Measurements from ENCODE around the gene TNK2. TPM values are rescaled to one million over a fixed set of nuclear protein-coding genes. Genes with fewer than 3 reads are reported as not detected.

TNK2 gene
- total RNA-seq, 6 experiments from 2014 or later, result 29.6 to 46.1 (median 35.1) TPM

GRCh38 chr3:195908694-195909581 is 587 bp upstream of the TNK2 start:
- TF ChIP-seq, protein P1, sequence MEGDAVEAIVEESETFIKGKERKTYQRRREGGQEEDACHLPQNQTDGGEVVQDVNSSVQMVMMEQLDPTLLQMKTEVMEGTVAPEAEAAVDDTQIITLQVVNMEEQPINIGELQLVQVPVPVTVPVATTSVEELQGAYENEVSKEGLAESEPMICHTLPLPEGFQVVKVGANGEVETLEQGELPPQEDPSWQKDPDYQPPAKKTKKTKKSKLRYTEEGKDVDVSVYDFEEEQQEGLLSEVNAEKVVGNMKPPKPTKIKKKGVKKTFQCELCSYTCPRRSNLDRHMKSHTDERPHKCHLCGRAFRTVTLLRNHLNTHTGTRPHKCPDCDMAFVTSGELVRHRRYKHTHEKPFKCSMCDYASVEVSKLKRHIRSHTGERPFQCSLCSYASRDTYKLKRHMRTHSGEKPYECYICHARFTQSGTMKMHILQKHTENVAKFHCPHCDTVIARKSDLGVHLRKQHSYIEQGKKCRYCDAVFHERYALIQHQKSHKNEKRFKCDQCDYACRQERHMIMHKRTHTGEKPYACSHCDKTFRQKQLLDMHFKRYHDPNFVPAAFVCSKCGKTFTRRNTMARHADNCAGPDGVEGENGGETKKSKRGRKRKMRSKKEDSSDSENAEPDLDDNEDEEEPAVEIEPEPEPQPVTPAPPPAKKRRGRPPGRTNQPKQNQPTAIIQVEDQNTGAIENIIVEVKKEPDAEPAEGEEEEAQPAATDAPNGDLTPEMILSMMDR (IDR thresholded peaks at IDR 0.05), result no peak
- Mint-ChIP-seq H3K27me3 (ENCODE audit: insufficient read depth) (no peaks in the 10 kb centered on the region; the same call in 1 of the 2 replicates), H3K4me1 (ENCODE audit: low read depth) (peaks cover 51% of the 10 kb centered on the region), H3K36me3 (ENCODE audit: low read depth) (0 out of 2 replicates have a peak, but pooled peaks cover 5% of the 10 kb centered on the region), H3K27ac (no peak overlapping the region), H3K9me3 (no peaks in the 10 kb centered on the region), H3K4me3 (peak overlapping the region; percentile 86)
- no peak for DNase-seq

- no peaks in the 10 kb centered on the region; the same call in 1 of the 2 replicates for H3K27me3 Mint-ChIP-seq (ENCODE audit: insufficient read depth)
- H3K27ac Mint-ChIP-seq, result peak overlapping the region; percentile 51; the same call in 1 of the 2 replicates
- H3K36me3 Mint-ChIP-seq (ENCODE audit: low read depth), result 0 out of 2 replicates have a peak, but pooled peaks cover 5% of the 10 kb centered on the region
- DNase-seq, result no peak
- H3K9me3 Mint-ChIP-seq, result no peaks in the 10 kb centered on the region
- peak overlapping the region; percentile 86 for H3K4me3 Mint-ChIP-seq
- TF ChIP-seq, protein P1 (IDR thresholded peaks at IDR 0.05), result no peak
- H3K4me1 Mint-ChIP-seq (ENCODE audit: low read depth), result peaks cover 51% of the 10 kb centered on the region
Observed at GRCh38 chr3:195907684-195907933, 742 bp downstream of the TNK2 start.

DNA sequence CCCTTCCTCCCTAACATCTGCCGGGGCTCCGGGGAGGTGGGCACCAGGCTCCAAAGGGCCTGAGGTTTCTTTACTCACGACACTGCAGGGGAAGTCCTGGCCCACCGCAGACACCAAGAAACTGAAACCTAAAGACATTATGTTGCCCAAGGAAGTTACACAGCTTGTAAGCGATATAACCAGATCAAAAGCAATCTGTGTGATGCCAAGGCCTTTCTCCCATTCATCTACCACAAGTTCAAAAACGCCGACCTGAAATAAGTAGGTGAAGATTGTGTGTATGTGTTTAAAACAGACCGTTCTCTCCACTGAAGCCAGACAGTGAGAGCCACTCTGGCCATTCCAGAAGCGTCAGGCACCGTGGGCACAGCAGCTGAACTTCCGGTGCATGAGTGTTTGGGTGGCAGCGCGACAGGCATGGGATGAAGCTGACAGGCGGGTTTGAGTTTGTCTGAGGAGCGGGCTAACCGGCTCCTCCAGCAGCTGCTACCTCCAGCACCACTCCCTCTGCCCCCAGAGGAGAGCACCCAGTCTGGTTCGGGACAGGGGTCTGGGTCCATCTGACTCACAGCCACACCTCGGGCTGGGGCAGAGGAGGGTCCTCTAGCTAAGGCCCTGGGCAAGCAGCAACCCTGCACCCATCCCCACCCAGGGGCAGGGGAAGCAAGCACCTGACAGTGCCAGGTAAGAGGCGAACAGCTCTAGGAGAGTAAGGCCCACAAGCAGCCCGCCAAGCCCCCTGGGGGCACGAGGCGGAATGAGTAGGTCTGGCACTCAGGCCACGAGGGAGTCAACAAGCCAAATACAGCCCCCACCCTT is 1.3 kb downstream of the TNK2 start:
- Mint-ChIP-seq H3K27me3 (ENCODE audit: insufficient read depth) (no peaks in the 10 kb centered on the region; the same call in 1 of the 2 replicates), H3K27ac (no peak overlapping the region), H3K4me1 (ENCODE audit: low read depth) (peaks cover 50% of the 10 kb centered on the region), H3K36me3 (ENCODE audit: low read depth) (0 out of 2 replicates have a peak, but pooled peaks cover 5% of the 10 kb centered on the region), H3K9me3 (no peaks in the 10 kb centered on the region), H3K4me3 (peak overlapping the region; percentile 54; the same call in 1 of the 2 replicates)
- DNase-seq, result no peak
- TF ChIP-seq, protein P1 (IDR thresholded peaks at IDR 0.05), result no peak

- Mint-ChIP-seq H3K36me3 (ENCODE audit: low read depth) (0 out of 2 replicates have a peak, but pooled peaks cover 5% of the 10 kb centered on the region), H3K27me3 (ENCODE audit: insufficient read depth) (no peaks in the 10 kb centered on the region), H3K9me3 (no peaks in the 10 kb centered on the region), H3K4me3 (peak overlapping the region; percentile 54), H3K4me1 (ENCODE audit: low read depth) (peaks cover 43% of the 10 kb centered on the region), H3K27ac (peak overlapping the region; percentile 59)
- TF ChIP-seq, protein P1 (IDR thresholded peaks at IDR 0.05), result no peak
- peak; percentile 79 for DNase-seq
Observed at GRCh38 chr3:195905970-195906864, 2.1 kb downstream of the TNK2 start.

DNA sequence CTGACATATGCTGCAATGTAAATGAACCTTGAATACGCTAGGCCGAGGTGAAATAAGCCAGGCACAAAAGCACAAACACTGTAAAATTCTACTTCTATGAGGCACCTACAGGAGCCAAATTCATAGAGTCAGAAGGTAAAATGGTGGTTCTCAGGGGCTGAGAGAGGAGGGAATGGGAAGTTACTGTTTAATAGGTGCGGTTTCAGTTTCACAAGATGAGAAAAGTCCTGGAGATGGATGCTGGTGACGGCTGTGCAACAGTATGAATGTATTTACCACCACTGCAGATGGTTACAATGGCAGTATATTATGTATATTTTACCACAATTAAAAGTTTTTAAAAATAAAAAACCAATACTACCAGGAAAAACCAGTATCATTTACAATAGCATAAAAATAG is 4.0 kb downstream of the TNK2 start:
- no peaks in the 10 kb centered on the region for H3K27me3 Mint-ChIP-seq (ENCODE audit: insufficient read depth)
- 0 out of 2 replicates have a peak, but pooled peaks cover 5% of the 10 kb centered on the region for H3K36me3 Mint-ChIP-seq (ENCODE audit: low read depth)
- TF ChIP-seq, protein P1 (IDR thresholded peaks at IDR 0.05), result no peak
- H3K4me1 Mint-ChIP-seq (ENCODE audit: low read depth), result peaks cover 52% of the 10 kb centered on the region
- no peak overlapping the region for H3K4me3 Mint-ChIP-seq
- no peaks in the 10 kb centered on the region for H3K9me3 Mint-ChIP-seq
- H3K27ac Mint-ChIP-seq, result no peak overlapping the region
- no peak for DNase-seq
